Sigmoid colon (tissue), 4 donors: ENCODE data around the gene LYRM4.

Experiments used
- POLR2AphosphoS5 ChIP-seq, 4 donors: sonication (generic); formaldehyde crosslinking; IDR thresholded peaks; one replicate each; pipeline ENCODE4 v1.6.1; 2017; ENCODE audit warnings: antibody characterized with exemption in 4 of 4
- TF ChIP-seq, protein P1 (sequence below), 4 experiments: fragments of 450-650 bp in 3 of 4; fragments of 200-600 bp in 1 of 4; IDR thresholded peaks; one replicate each; pipeline ENCODE4 v1.5.1; 2016 to 2019; ENCODE audit warnings: antibody characterized with exemption in 4 of 4, mild to moderate bottlenecking in 3 of 4, moderate library complexity in 2 of 4

DNA sequence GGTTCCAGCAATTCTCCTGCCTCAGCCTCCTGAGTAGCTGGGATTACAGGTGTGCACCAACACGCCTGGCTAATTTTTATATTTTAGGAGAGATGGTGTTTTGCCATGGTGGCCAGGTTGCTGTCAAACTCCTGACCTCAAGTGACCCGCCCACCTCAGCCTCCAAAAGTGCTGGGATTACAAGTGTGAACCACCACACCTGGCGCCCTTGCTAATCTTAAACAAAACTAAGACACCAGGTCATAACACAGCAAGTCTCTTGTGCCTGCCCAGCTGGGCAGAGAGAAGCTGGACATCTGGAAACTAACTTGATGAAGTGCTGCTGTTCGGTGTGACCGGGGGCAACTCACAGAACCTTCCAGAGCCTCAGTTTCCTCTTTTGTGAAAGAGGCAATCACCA, 107.6 kb downstream of the LYRM4 start:
- no peak for TF ChIP-seq POLR2AphosphoS5 (IDR thresholded peaks at IDR 0.05)
- TF ChIP-seq, protein P1, sequence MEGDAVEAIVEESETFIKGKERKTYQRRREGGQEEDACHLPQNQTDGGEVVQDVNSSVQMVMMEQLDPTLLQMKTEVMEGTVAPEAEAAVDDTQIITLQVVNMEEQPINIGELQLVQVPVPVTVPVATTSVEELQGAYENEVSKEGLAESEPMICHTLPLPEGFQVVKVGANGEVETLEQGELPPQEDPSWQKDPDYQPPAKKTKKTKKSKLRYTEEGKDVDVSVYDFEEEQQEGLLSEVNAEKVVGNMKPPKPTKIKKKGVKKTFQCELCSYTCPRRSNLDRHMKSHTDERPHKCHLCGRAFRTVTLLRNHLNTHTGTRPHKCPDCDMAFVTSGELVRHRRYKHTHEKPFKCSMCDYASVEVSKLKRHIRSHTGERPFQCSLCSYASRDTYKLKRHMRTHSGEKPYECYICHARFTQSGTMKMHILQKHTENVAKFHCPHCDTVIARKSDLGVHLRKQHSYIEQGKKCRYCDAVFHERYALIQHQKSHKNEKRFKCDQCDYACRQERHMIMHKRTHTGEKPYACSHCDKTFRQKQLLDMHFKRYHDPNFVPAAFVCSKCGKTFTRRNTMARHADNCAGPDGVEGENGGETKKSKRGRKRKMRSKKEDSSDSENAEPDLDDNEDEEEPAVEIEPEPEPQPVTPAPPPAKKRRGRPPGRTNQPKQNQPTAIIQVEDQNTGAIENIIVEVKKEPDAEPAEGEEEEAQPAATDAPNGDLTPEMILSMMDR (IDR thresholded peaks at IDR 0.05) = no peak
